OCI-LY7 (cell line): ENCODE data around the gene WDR64.

Experiments used
- CTCF ChIP-seq: fragments of 200-600 bp; sonication (generic); conservative IDR thresholded peaks from 2 replicates; pipeline ENCODE4 v1.5.1; 2014; ENCODE audit warnings: mild to moderate bottlenecking, antibody characterized with exemption, low read length, moderate library complexity, mixed read lengths
- EZH2phosphoT487 ChIP-seq: fragments of 200-600 bp; sonication (generic); IDR thresholded peaks from 2 replicates; pipeline ENCODE4 v1.6.1; 2018; ENCODE audit warnings: low read depth, borderline replicate concordance, mild to moderate bottlenecking, mixed run types, antibody characterized with exemption, low read length, moderate library complexity, mixed read lengths

DNA sequence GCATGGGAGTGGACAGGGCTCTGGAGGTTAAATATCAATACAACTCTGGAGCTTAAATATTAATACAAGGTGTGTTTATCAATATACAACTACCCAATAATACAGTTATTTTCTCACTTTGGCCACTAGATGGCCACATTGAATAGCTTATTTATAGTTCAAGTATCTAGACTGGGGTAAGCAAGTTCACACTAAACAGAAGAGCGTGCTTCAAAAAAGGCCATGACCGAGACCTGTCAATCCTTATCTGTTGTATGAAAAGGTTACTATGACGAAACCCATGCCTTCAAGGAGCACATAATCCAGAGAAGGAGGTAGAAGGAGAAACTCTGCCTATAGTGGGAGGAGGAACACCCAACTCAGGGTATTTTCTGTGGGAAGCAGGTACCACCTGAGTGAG is 41.0 kb upstream of the WDR64 start:
- TF ChIP-seq CTCF (peak; percentile 92), EZH2phosphoT487 (no peak)
